B cell (primary cell): ENCODE measurements around the gene GPR137. TPM values are rescaled to one million over a fixed set of nuclear protein-coding genes. Genes with fewer than 3 reads are reported as not detected.
A peak's percentile ranks its signal among the peaks of the same experiment; 100 is the strongest.

Experiments
- ATAC-seq: fragments of 200-7000 bp; cut with Tn5 transposase; one replicate; pipeline ENCODE4 v1.10.0; 2021; ENCODE audit warnings: low read depth, mild to moderate bottlenecking, moderate number of reproducible peaks, moderate library complexity
- CTCF ChIA-PET: fragments of 350-600 bp; sonication (Branson Sonifier 250); formaldehyde crosslinking; loops from one replicate; lab custom pipeline; 2021; ENCODE audit warnings: antibody characterized with exemption, inconsistent platforms; lab: Charles Lee
- POLR2A ChIA-PET: fragments of 350-600 bp; sonication (Branson Sonifier 250); formaldehyde crosslinking; loops from one replicate; lab custom pipeline; 2021; ENCODE audit warnings: antibody characterized with exemption; lab: Charles Lee
- DNase-seq: peaks from one replicate; pipeline ENCODE4 v3.0.0; 2013
- H2AFZ ChIP-seq: 2 replicates; pipeline ENCODE4 v1.6.1; 2012; ENCODE audit warnings: mild to moderate bottlenecking, low read depth, low read length; ENCODE audit not compliant: insufficient read depth, poor library complexity, severe bottlenecking
- H3K27ac ChIP-seq, 2 donors: 1 replicate in 1 of 2; 2 replicates in 1 of 2; pipeline ENCODE4 v1.5.1; 2012 to 2013; ENCODE audit warnings: low read length in 2 of 2, mild to moderate bottlenecking in 2 of 2, moderate library complexity in 1 of 2
- H3K27me3 ChIP-seq, 4 experiments: fragments of 200-600 bp in 1 of 4; sonication (generic) in 1 of 4; replicated peaks in 1 of 4; 1 replicate in 2 of 4; 2 replicates in 2 of 4; pipeline versions ENCODE4 v1.6.1 to v1.7.0; 2013 to 2016; ENCODE audit warnings: low read length in 3 of 4, mild to moderate bottlenecking in 2 of 4, mixed read lengths in 1 of 4, moderate library complexity in 1 of 4; ENCODE audit not compliant: insufficient read depth in 4 of 4, control insufficient read depth in 3 of 4; ENCODE audit errors: control extremely low read depth in 1 of 4
- H3K36me3 ChIP-seq, 2 experiments: replicated peaks in 1 of 2; 1 replicate in 1 of 2; 2 replicates in 1 of 2; pipeline versions ENCODE4 v1.6.1 to v1.7.1; 2013; ENCODE audit warnings: low read length in 1 of 2; ENCODE audit not compliant: insufficient read depth in 2 of 2, control insufficient read depth in 1 of 2; ENCODE audit errors: control extremely low read depth in 1 of 2, extremely low read depth in 1 of 2
- H3K4me1 ChIP-seq, 2 donors: fragments of 200-600 bp in 1 of 2; sonication (generic) in 1 of 2; 1 replicate in 1 of 2; 2 replicates in 1 of 2; pipeline versions ENCODE4 v1.5.1 to v1.6.1; 2013 to 2017; ENCODE audit warnings: low read length in 2 of 2; ENCODE audit not compliant: control insufficient read depth in 2 of 2, insufficient read depth in 2 of 2
- H3K4me2 ChIP-seq: replicated peaks from 2 replicates; pipeline ENCODE3; 2012; ENCODE audit warnings: mild to moderate bottlenecking, low read depth, low read length; ENCODE audit not compliant: poor library complexity, severe bottlenecking
- H3K4me3 ChIP-seq, 5 experiments: fragments of 200-600 bp in 1 of 5; sonication (generic) in 1 of 5; 1 replicate in 3 of 5; 2 replicates in 2 of 5; pipeline versions ENCODE4 v1.5.1 to v1.7.0; 2011 to 2016; ENCODE audit warnings: low read length in 4 of 5, mild to moderate bottlenecking in 4 of 5, low read depth in 2 of 5, control low read depth in 1 of 5, moderate library complexity in 1 of 5; ENCODE audit not compliant: insufficient read depth in 1 of 5; ENCODE audit errors: control extremely low read depth in 1 of 5, extremely low read depth in 1 of 5
- H3K79me2 ChIP-seq: fragments of 200-600 bp; sonication (generic); one replicate; pipeline ENCODE4 v1.6.0; 2016; ENCODE audit warnings: low read length; ENCODE audit not compliant: control insufficient read depth, insufficient read depth
- H3K9ac ChIP-seq: fragments of 200-600 bp; sonication (generic); 2 replicates; pipeline ENCODE4 v1.6.1; 2017; ENCODE audit warnings: mild to moderate bottlenecking, low read length, moderate library complexity
- H3K9me3 ChIP-seq, 3 donors: one replicate each; pipeline versions ENCODE4 v1.6.1 to v1.7.1; 2013; ENCODE audit warnings: low read length in 2 of 3; ENCODE audit not compliant: control insufficient read depth in 2 of 3, insufficient read depth in 1 of 3; ENCODE audit errors: control extremely low read depth in 1 of 3
- H4K20me1 ChIP-seq: 2 replicates; pipeline ENCODE4 v1.6.0; 2012; ENCODE audit warnings: mild to moderate bottlenecking, low read length; ENCODE audit not compliant: insufficient read depth, control insufficient read depth, poor library complexity, severe bottlenecking
- H3K27ac Mint-ChIP-seq: one replicate; pipeline ENCODE4 v1.8.0; 2021; ENCODE audit warnings: mixed read lengths
- H3K27me3 Mint-ChIP-seq: one replicate; pipeline ENCODE4 v1.8.0; 2021; ENCODE audit warnings: mixed read lengths
- H3K4me1 Mint-ChIP-seq: one replicate; pipeline ENCODE4 v1.8.0; 2021; ENCODE audit warnings: mixed read lengths
- H3K4me3 Mint-ChIP-seq: one replicate; pipeline ENCODE4 v1.8.0; 2021; ENCODE audit warnings: mixed read lengths
- H3K9me3 Mint-ChIP-seq: one replicate; pipeline ENCODE4 v1.8.0; 2022; ENCODE audit warnings: mixed read lengths; ENCODE audit not compliant: insufficient read depth
- CTCF ChIP-seq: fragments of 200-600 bp; IDR thresholded peaks from one replicate; pipeline ENCODE4 v1.8.0; 2022; ENCODE audit warnings: antibody characterized with exemption, mild to moderate bottlenecking
- EZH2 ChIP-seq: IDR thresholded peaks from 2 replicates; pipeline ENCODE4 v1.6.1; 2012; ENCODE audit warnings: borderline replicate concordance, low read depth, mild to moderate bottlenecking, moderate library complexity, low read length; ENCODE audit not compliant: insufficient read depth, poor library complexity, severe bottlenecking
- WGBS: methylation state at CpG from one replicate; pipeline ENCODE4 v1.1.5; 2013; ENCODE audit warnings: missing lambda C conversion rate; ENCODE audit not compliant: insufficient coverage; 5-methylcytosine and 5-hydroxymethylcytosine counted together
- intact Hi-C: fragments of 100-400 bp; cut with micrococcal nuclease; formaldehyde crosslinking; loops from one replicate; pipeline ENCODE4 v1.10.0; 2022
- polyA plus RNA-seq: library from polyadenylated mRNA; depleted of rRNA; stranded (reverse); fragments of >200 nt; gene quantifications from 2 replicates; pipeline ENCODE4 v1.2.3, GENCODE V29; 2012
- total RNA-seq, 2 donors: library from RNA; stranded (reverse); fragments of 120-200 nt in 1 of 2; gene quantifications; 1 replicate in 1 of 2; 2 replicates in 1 of 2; pipeline versions ENCODE4 v1.2.3 to v1.2.4, GENCODE V29; 2013 to 2022

Gene GPR137
- total and polyA plus RNA-seq, 2 donors (not counting 1 experiment from before 2014, with no cell fraction given), result 49.9 to 66.1 TPM

- no peak for TF ChIP-seq EZH2
- no peak for TF ChIP-seq CTCF
- no peaks in the 10 kb centered on the region for H3K9me3 ChIP-seq
- H3K36me3 ChIP-seq, result no peaks in the 10 kb centered on the region
- no peak overlapping the region for H3K27ac Mint-ChIP-seq
- DNase-seq, result no peak
- CTCF ChIA-PET, result interaction anchor here (0.6 to 0.7 kb wide), 2 partner anchors 21 to 31 kb away, joined by 3 read pairs; partner anchors contain the start of gene BAD
- H3K9ac ChIP-seq, result no peak overlapping the region
- no peak overlapping the region for H3K4me2 ChIP-seq
- no peak overlapping the region for H3K4me3 ChIP-seq
- peaks cover 17% of the 10 kb centered on the region for H3K4me1 Mint-ChIP-seq
- WGBS, result 85% methylated on average over 5 of the region's 5 CpGs
- intact Hi-C loops, result no loop called here
- H4K20me1 ChIP-seq, result no peaks in the 10 kb centered on the region
- H3K9me3 Mint-ChIP-seq, result no peaks in the 10 kb centered on the region
- POLR2A ChIA-PET, result no interaction called here
- no peaks in the 10 kb centered on the region for H3K27me3 Mint-ChIP-seq
- H3K27me3 ChIP-seq, result no peaks in the 10 kb centered on the region
- H3K4me1 ChIP-seq, result peaks cover 17 to 23% of the 10 kb centered on the region in 2 donors
- H3K27ac ChIP-seq, result no peak overlapping the region
- peak overlapping the region; percentile 41 for H3K4me3 Mint-ChIP-seq
- H3K79me2 ChIP-seq, result peaks cover 4% of the 10 kb centered on the region
- ATAC-seq, result no peak
- H2AFZ ChIP-seq, result no peak overlapping the region
Observed at GRCh38 chr11:64253481-64253880, 32.2 kb upstream of the GPR137 start.

GRCh38 chr11:64254326-64254725, 31.3 kb upstream of the GPR137 start:
- intact Hi-C loops, result no loop called here
- no peak overlapping the region for H2AFZ ChIP-seq
- no peaks in the 10 kb centered on the region for H3K9me3 ChIP-seq
- ChIA-PET CTCF (interaction anchor here (0.7 kb wide), 1 partner anchor 31 kb away, joined by 3 read pairs; the partner anchor contains the start of gene BAD), POLR2A (no interaction called here)
- no peak for ATAC-seq
- H3K27ac ChIP-seq, result no peak overlapping the region
- no peak overlapping the region for H3K4me3 ChIP-seq
- H3K36me3 ChIP-seq, result no peaks in the 10 kb centered on the region
- peaks cover 4% of the 10 kb centered on the region for H3K79me2 ChIP-seq
- WGBS, result 96% methylated on average over 7 of the region's 7 CpGs
- no peaks in the 10 kb centered on the region for H3K27me3 ChIP-seq
- no peak overlapping the region for H3K4me3 Mint-ChIP-seq
- TF ChIP-seq CTCF, result no peak
- TF ChIP-seq EZH2, result no peak
- no peaks in the 10 kb centered on the region for H3K9me3 Mint-ChIP-seq
- H4K20me1 ChIP-seq, result no peaks in the 10 kb centered on the region
- peaks cover 17 to 23% of the 10 kb centered on the region in 2 donors for H3K4me1 ChIP-seq
- no peaks in the 10 kb centered on the region for H3K27me3 Mint-ChIP-seq
- no peak overlapping the region for H3K27ac Mint-ChIP-seq
- H3K9ac ChIP-seq, result no peak overlapping the region
- no peak for DNase-seq
- peaks cover 17% of the 10 kb centered on the region for H3K4me1 Mint-ChIP-seq
- no peak overlapping the region for H3K4me2 ChIP-seq
